Chondrocyte (in vitro differentiated cells): ENCODE results near the gene PHKG2. TPM values are rescaled to one million over a fixed set of nuclear protein-coding genes. Genes with fewer than 3 reads are reported as not detected.

Experiments used
- DNase-seq: peaks from one replicate; pipeline ENCODE4 v3.0.0; 2021; ENCODE audit warnings: mixed read lengths, low spot score
- H3K27ac Mint-ChIP-seq: one replicate; pipeline ENCODE4 v1.8.0; 2021; ENCODE audit warnings: mild to moderate bottlenecking, moderate library complexity, mixed read lengths; ENCODE audit not compliant: unreplicated experiment
- H3K27me3 Mint-ChIP-seq: 2 replicates; pipeline ENCODE4 v1.8.0; 2021; ENCODE audit warnings: low read depth, mixed read lengths
- H3K36me3 Mint-ChIP-seq: 2 replicates; pipeline ENCODE4 v1.8.0; 2021; ENCODE audit warnings: low read depth, mixed read lengths
- H3K4me1 Mint-ChIP-seq: 2 replicates; pipeline ENCODE4 v1.8.0; 2021; ENCODE audit warnings: low read depth, mild to moderate bottlenecking, mixed read lengths
- H3K4me3 Mint-ChIP-seq: one replicate; pipeline ENCODE4 v1.8.0; 2021; ENCODE audit warnings: mild to moderate bottlenecking, moderate library complexity, mixed read lengths; ENCODE audit not compliant: unreplicated experiment
- H3K9me3 Mint-ChIP-seq: 2 replicates; pipeline ENCODE4 v1.8.0; 2021; ENCODE audit warnings: low read depth, mixed read lengths
- CTCF ChIP-seq: fragments of 200-600 bp; sonication (generic); IDR thresholded peaks from 2 replicates; pipeline ENCODE4 v1.5.0; 2021; ENCODE audit warnings: antibody characterized with exemption, mild to moderate bottlenecking, moderate library complexity
- total RNA-seq: library from RNA; stranded (reverse); gene quantifications from 3 replicates; pipeline ENCODE4 v1.2.1, GENCODE V29; 2021

Gene PHKG2
- total RNA-seq, 1 donor from 2014 or later = 19.0 TPM

GRCh38 chr16:30715750-30716445 is 32.3 kb upstream of the PHKG2 start:
- H3K36me3 Mint-ChIP-seq = peaks cover 56% of the 10 kb centered on the region
- DNase-seq = no peak
- H3K4me1 Mint-ChIP-seq = peaks cover 6% of the 10 kb centered on the region
- no peak overlapping the region for H3K27ac Mint-ChIP-seq
- no peaks in the 10 kb centered on the region for H3K27me3 Mint-ChIP-seq
- H3K4me3 Mint-ChIP-seq = no peak overlapping the region
- TF ChIP-seq CTCF = no peak
- H3K9me3 Mint-ChIP-seq = no peaks in the 10 kb centered on the region

- DNase-seq = peak; percentile 65
- Mint-ChIP-seq H3K27me3 (no peaks in the 10 kb centered on the region), H3K4me3 (no peak overlapping the region), H3K9me3 (no peaks in the 10 kb centered on the region), H3K27ac (no peak overlapping the region), H3K4me1 (peaks cover 2% of the 10 kb centered on the region), H3K36me3 (peaks cover 57% of the 10 kb centered on the region)
- TF ChIP-seq CTCF = no peak
Measured at GRCh38 chr16:30720086-30720485, 28.1 kb upstream of the PHKG2 start.

DNA sequence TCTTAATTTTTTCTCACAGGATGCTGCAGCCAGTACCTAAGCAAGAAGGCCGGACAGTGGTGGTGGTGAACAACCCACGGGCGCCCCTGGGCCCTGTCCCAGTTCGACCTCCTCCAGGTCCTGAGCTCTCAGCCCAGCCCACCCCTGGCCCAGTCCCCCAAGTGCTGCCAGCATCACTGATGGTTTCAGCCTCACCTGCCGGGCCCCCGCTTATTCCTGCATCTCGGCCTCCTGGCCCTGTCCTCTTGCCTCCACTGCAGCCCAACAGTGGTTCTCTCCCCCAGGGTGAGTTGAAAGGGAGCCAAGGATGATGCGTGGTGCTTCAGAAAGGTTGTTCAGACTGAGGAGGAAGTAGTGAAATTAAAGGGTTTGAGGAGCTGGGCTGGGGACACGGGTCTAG is 27.5 kb upstream of the PHKG2 start:
- H3K27ac Mint-ChIP-seq = no peak overlapping the region
- no peaks in the 10 kb centered on the region for H3K27me3 Mint-ChIP-seq

DNA sequence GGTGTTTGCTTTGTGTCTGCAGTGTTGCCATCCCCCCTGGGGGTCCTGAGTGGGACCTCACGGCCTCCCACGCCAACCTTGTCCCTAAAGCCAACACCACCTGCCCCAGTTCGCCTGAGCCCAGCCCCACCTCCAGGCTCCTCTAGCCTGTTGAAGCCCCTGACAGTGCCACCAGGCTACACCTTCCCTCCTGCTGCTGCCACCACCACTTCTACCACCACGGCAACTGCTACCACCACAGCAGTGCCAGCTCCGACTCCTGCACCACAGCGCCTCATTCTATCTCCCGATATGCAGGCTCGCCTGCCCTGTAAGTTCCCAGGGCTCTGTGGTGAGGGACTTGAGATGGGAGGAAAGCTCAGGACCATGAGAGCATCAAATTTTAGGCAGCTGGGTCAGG is 27.1 kb upstream of the PHKG2 start:
- TF ChIP-seq CTCF = no peak
- no peaks in the 10 kb centered on the region for H3K27me3 Mint-ChIP-seq
- no peak overlapping the region for H3K4me3 Mint-ChIP-seq
- H3K4me1 Mint-ChIP-seq = no peaks in the 10 kb centered on the region
- H3K27ac Mint-ChIP-seq = peak overlapping the region; percentile 27
- H3K36me3 Mint-ChIP-seq = peaks cover 49% of the 10 kb centered on the region
- no peaks in the 10 kb centered on the region for H3K9me3 Mint-ChIP-seq
- peak; percentile 76 for DNase-seq

More for the DNA sequence above, 27.5 kb upstream of the PHKG2 start:
- H3K36me3 Mint-ChIP-seq = peaks cover 54% of the 10 kb centered on the region
- no peak for TF ChIP-seq CTCF
- H3K4me3 Mint-ChIP-seq = no peak overlapping the region
- DNase-seq = peak; percentile 82
- H3K9me3 Mint-ChIP-seq = no peaks in the 10 kb centered on the region
- H3K4me1 Mint-ChIP-seq = no peaks in the 10 kb centered on the region

DNA sequence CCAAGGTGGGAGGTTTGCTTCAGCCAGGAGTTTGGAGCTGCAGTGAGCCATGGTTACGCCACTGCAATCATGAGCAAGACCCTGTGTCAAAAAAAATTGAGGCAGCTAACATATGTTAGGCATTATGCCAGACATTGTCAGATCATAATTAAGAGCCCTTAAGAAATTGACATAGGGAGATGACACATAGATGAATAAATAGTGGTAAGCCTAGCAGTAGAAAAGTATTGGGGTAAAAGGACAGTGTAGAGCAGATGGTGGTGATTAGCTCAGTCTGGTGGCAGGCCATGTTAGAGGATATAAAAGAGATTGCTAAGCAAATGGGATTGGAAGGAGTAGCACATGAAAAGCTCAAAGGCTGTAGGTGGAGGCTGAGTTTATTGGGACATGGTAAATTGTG is 26.6 kb upstream of the PHKG2 start:
- TF ChIP-seq CTCF = no peak
- Mint-ChIP-seq H3K4me3 (no peak overlapping the region), H3K9me3 (no peaks in the 10 kb centered on the region), H3K27me3 (no peaks in the 10 kb centered on the region), H3K27ac (no peak overlapping the region), H3K4me1 (no peaks in the 10 kb centered on the region), H3K36me3 (peaks cover 45% of the 10 kb centered on the region)
- DNase-seq = no peak
